H9 (cell line): ENCODE measurements around the gene MST1. TPM values are rescaled to one million over a fixed set of nuclear protein-coding genes. Genes with fewer than 3 reads are reported as not detected.

ENCODE experiments used
- DNase-seq: peaks from one replicate; pipeline ENCODE4 v3.0.0-alpha.2; 2017
- H2AFZ ChIP-seq: one replicate; pipeline ENCODE4 v1.6.1; 2013; ENCODE audit warnings: mild to moderate bottlenecking, low read length, control low read depth, moderate library complexity
- H2AK5ac ChIP-seq: 2 replicates; pipeline ENCODE4 v1.6.1; 2013; ENCODE audit warnings: low read length, control low read depth, mixed read lengths; ENCODE audit not compliant: insufficient read length
- H2BK120ac ChIP-seq: one replicate; pipeline ENCODE4 v1.6.1; 2013; ENCODE audit warnings: low read depth, mild to moderate bottlenecking, low read length, control low read depth, inconsistent platforms; ENCODE audit not compliant: poor library complexity, severe bottlenecking
- H2BK12ac ChIP-seq: 2 replicates; pipeline ENCODE4 v1.6.1; 2013; ENCODE audit warnings: low read length, control low read depth, mixed read lengths, low read depth; ENCODE audit not compliant: insufficient read length
- H2BK15ac ChIP-seq: 2 replicates; pipeline ENCODE4 v1.6.1; 2013; ENCODE audit warnings: low read depth, low read length, control low read depth
- H2BK20ac ChIP-seq: one replicate; pipeline ENCODE4 v1.6.1; 2013; ENCODE audit warnings: low read depth, mild to moderate bottlenecking, low read length, control low read depth, inconsistent platforms; ENCODE audit not compliant: poor library complexity, severe bottlenecking
- H2BK5ac ChIP-seq: 2 replicates; pipeline ENCODE4 v1.6.1; 2013; ENCODE audit warnings: low read length, control low read depth, mixed read lengths; ENCODE audit not compliant: insufficient read length
- H3K14ac ChIP-seq: 2 replicates; pipeline ENCODE4 v1.6.1; 2013; ENCODE audit warnings: low read length, control low read depth; ENCODE audit not compliant: insufficient read depth
- H3K18ac ChIP-seq: 2 replicates; pipeline ENCODE4 v1.6.1; 2013; ENCODE audit warnings: low read depth, mild to moderate bottlenecking, mixed read lengths, low read length, control low read depth; ENCODE audit not compliant: insufficient read length
- H3K23ac ChIP-seq: 2 replicates; pipeline ENCODE4 v1.6.1; 2013; ENCODE audit warnings: low read length, control low read depth, mixed read lengths, low read depth; ENCODE audit not compliant: insufficient read length
- H3K23me2 ChIP-seq: 2 replicates; pipeline ENCODE4 v1.6.1; 2013; ENCODE audit warnings: low read depth, mild to moderate bottlenecking, mixed read lengths, low read length, control low read depth; ENCODE audit not compliant: insufficient read length, poor library complexity, severe bottlenecking
- H3K27ac ChIP-seq: 2 replicates; pipeline ENCODE4 v1.5.1; 2013; ENCODE audit warnings: low read length, control low read depth, mixed read lengths, low read depth; ENCODE audit not compliant: insufficient read length
- H3K27me3 ChIP-seq: 2 replicates; pipeline ENCODE4 v1.6.1; 2013; ENCODE audit warnings: low read length, control low read depth, inconsistent platforms; ENCODE audit not compliant: insufficient read depth
- H3K4ac ChIP-seq: 2 replicates; pipeline ENCODE4 v1.6.1; 2013; ENCODE audit warnings: low read depth, mild to moderate bottlenecking, control low read depth, inconsistent platforms, low read length, moderate library complexity
- H3K4me1 ChIP-seq: 2 replicates; pipeline ENCODE4 v1.6.1; 2013; ENCODE audit warnings: low read length, control low read depth, inconsistent platforms; ENCODE audit not compliant: insufficient read depth
- H3K4me2 ChIP-seq: 2 replicates; pipeline ENCODE4 v1.6.1; 2013; ENCODE audit warnings: low read length, control low read depth, mixed read lengths; ENCODE audit not compliant: insufficient read length, insufficient read depth
- H3K56ac ChIP-seq: 2 replicates; pipeline ENCODE4 v1.6.1; 2013; ENCODE audit warnings: low read depth, mild to moderate bottlenecking, mixed read lengths, low read length, control low read depth; ENCODE audit not compliant: insufficient read length
- H3K79me1 ChIP-seq: 2 replicates; pipeline ENCODE4 v1.6.1; 2013; ENCODE audit warnings: low read depth, mild to moderate bottlenecking, moderate library complexity, low read length, control low read depth, inconsistent platforms; ENCODE audit not compliant: insufficient read depth, poor library complexity, severe bottlenecking
- H3K79me2 ChIP-seq: 2 replicates; pipeline ENCODE4 v1.6.1; 2013; ENCODE audit warnings: low read length, control low read depth, inconsistent platforms; ENCODE audit not compliant: insufficient read depth
- H3K9ac ChIP-seq: 2 replicates; pipeline ENCODE4 v1.6.1; 2013; ENCODE audit warnings: low read length, control low read depth, mixed read lengths; ENCODE audit not compliant: insufficient read length; ENCODE audit errors: extremely low read depth
- H3K9me3 ChIP-seq: one replicate; pipeline ENCODE4 v1.6.1; 2013; ENCODE audit warnings: low read depth, low read length, inconsistent platforms; ENCODE audit not compliant: control insufficient read depth
- H3T11ph ChIP-seq: one replicate; pipeline ENCODE4 v1.6.1; 2013; ENCODE audit warnings: mild to moderate bottlenecking, low read length, control low read depth, inconsistent platforms
- H4K20me1 ChIP-seq: one replicate; pipeline ENCODE4 v1.6.1; 2013; ENCODE audit not compliant: control insufficient read depth, insufficient read length, insufficient read depth
- H4K5ac ChIP-seq: 2 replicates; pipeline ENCODE4 v1.6.1; 2013; ENCODE audit warnings: low read depth, mild to moderate bottlenecking, mixed read lengths, low read length, control low read depth; ENCODE audit not compliant: insufficient read length
- H4K8ac ChIP-seq: replicated peaks from 2 replicates; pipeline ENCODE4 v1.6.1; 2013; ENCODE audit warnings: low read length, control low read depth, mixed read lengths, low read depth; ENCODE audit not compliant: insufficient read length
- H4K91ac ChIP-seq: 2 replicates; pipeline ENCODE4 v1.6.1; 2013; ENCODE audit warnings: low read depth, mild to moderate bottlenecking, moderate library complexity, mixed read lengths, low read length, control low read depth; ENCODE audit not compliant: insufficient read length
- H3K27ac Mint-ChIP-seq, 3 experiments: 2 replicates in 2 of 3; 3 replicates in 1 of 3; pipeline ENCODE4 v1.8.0; 2020 to 2021; ENCODE audit warnings: mixed read lengths in 3 of 3, mild to moderate bottlenecking in 1 of 3, moderate library complexity in 1 of 3
- H3K27me3 Mint-ChIP-seq: 2 replicates; pipeline ENCODE4 v1.8.0; 2021; ENCODE audit warnings: low read depth, mild to moderate bottlenecking, moderate library complexity, mixed read lengths
- H3K36me3 Mint-ChIP-seq, 3 experiments: 2 replicates in 2 of 3; 3 replicates in 1 of 3; pipeline ENCODE4 v1.8.0; 2020 to 2021; ENCODE audit warnings: low read depth in 3 of 3, mixed read lengths in 3 of 3; ENCODE audit not compliant: insufficient read depth in 1 of 3
- H3K4me1 Mint-ChIP-seq, 2 experiments: 2 replicates each; pipeline ENCODE4 v1.8.0; 2020; ENCODE audit warnings: mixed read lengths in 2 of 2
- H3K4me3 Mint-ChIP-seq, 2 experiments: 2 replicates in 1 of 2; 3 replicates in 1 of 2; pipeline ENCODE4 v1.8.0; 2020 to 2021; ENCODE audit warnings: mild to moderate bottlenecking in 2 of 2, mixed read lengths in 2 of 2, moderate library complexity in 1 of 2
- H3K9me3 Mint-ChIP-seq, 2 experiments: 2 replicates in 1 of 2; 3 replicates in 1 of 2; pipeline ENCODE4 v1.8.0; 2020; ENCODE audit warnings: mild to moderate bottlenecking in 2 of 2, mixed read lengths in 2 of 2, moderate library complexity in 1 of 2
- CTCF ChIP-seq: fragments of 200-600 bp; sonication (generic); conservative IDR thresholded peaks from 3 replicates; pipeline ENCODE4 v1.8.0; 2021; ENCODE audit warnings: antibody characterized with exemption, mild to moderate bottlenecking
- WGBS: extraction: QIAGEN DNeasy Blood & Tissue Kit; methylation state at CpG from one replicate; pipeline ENCODE4 v1.1.7; 2013; ENCODE audit warnings: missing lambda C conversion rate, low lambda C conversion rate, mixed read lengths; ENCODE audit not compliant: insufficient read length; ENCODE audit errors: extremely low coverage; 5-methylcytosine and 5-hydroxymethylcytosine counted together
- total RNA-seq: library from RNA; stranded (reverse); gene quantifications from 2 replicates; pipeline ENCODE4 v1.2.1, GENCODE V29; 2021

Gene MST1
- total RNA-seq, 1 experiment from 2014 or later: 8.9 TPM

DNA sequence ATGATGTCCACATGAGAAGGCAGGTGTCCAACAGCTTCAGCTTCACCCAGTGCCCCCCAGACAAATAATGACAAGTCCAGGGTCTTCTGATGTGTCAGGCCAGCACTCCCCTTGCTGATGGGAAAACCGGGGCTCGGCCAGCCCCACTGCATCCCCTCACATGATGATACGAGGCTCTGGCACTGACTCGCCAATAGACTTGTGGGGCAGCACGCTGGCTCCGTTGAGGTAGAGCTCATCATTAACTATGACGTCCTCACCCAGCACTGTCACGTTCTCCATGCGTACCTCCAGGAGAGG is 32.3 kb upstream of the MST1 start:
- peaks cover 25% of the 10 kb centered on the region for H3K23me2 ChIP-seq
- no peak overlapping the region for H3K23ac ChIP-seq
- Mint-ChIP-seq H3K9me3 (no peaks in the 10 kb centered on the region), H3K4me3 (no peak overlapping the region), H3K36me3 (peaks cover 0 to 33% (median 26%) of the 10 kb centered on the region in 3 experiments; a peak in 6 of 7 replicates), H3K27ac (no peak overlapping the region), H3K4me1 (peaks cover 18 to 22% of the 10 kb centered on the region in 2 experiments), H3K27me3 (peaks cover 4% of the 10 kb centered on the region)
- no peak overlapping the region for H3K56ac ChIP-seq
- no peaks in the 10 kb centered on the region for H3K27me3 ChIP-seq
- H3K4me2 ChIP-seq: no peak overlapping the region
- H3K27ac ChIP-seq: no peak overlapping the region
- H3K79me2 ChIP-seq: no peaks in the 10 kb centered on the region
- no peaks in the 10 kb centered on the region for H3K9me3 ChIP-seq
- no peak overlapping the region for H3K9ac ChIP-seq
- no peak overlapping the region for H2BK5ac ChIP-seq
- no peaks in the 10 kb centered on the region for H3K4me1 ChIP-seq
- H3K4ac ChIP-seq: no peak overlapping the region
- H4K5ac ChIP-seq: no peak overlapping the region
- H4K20me1 ChIP-seq: no peaks in the 10 kb centered on the region
- no peak overlapping the region for H4K91ac ChIP-seq
- no peak overlapping the region for H2BK20ac ChIP-seq
- no peak overlapping the region for H3T11ph ChIP-seq
- H3K79me1 ChIP-seq: peaks cover 2% of the 10 kb centered on the region
- H2AK5ac ChIP-seq: no peak overlapping the region
- H2BK120ac ChIP-seq: no peak overlapping the region
- H3K18ac ChIP-seq: no peak overlapping the region
- WGBS: no CpG with 5 or more reads among the region's 9 CpGs
- H2BK12ac ChIP-seq: no peak overlapping the region
- no peak for DNase-seq
- no peak overlapping the region for H2BK15ac ChIP-seq
- H4K8ac ChIP-seq: no peak overlapping the region
- H2AFZ ChIP-seq: no peak overlapping the region
- H3K14ac ChIP-seq: no peak overlapping the region
- no peak for TF ChIP-seq CTCF
